NOMO-1 treated with dmso at 0.1 percent for 144 hours (cell line): Measurements from ENCODE around the gene CRB3.
"Not testable (repeated sequence)": the region's sequence is repeated elsewhere in the genome, so short reads cannot be mapped to it uniquely, and the experiment has no call there.

ENCODE experiments used
- DNase-seq: peaks from one replicate; lab custom pipeline; 2025; ENCODE audit not compliant: unreplicated experiment; lab: John Stamatoyannopoulos, UW

CRB3 gene, protein sequence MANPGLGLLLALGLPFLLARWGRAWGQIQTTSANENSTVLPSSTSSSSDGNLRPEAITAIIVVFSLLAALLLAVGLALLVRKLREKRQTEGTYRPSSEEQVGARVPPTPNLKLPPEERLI

DNA sequence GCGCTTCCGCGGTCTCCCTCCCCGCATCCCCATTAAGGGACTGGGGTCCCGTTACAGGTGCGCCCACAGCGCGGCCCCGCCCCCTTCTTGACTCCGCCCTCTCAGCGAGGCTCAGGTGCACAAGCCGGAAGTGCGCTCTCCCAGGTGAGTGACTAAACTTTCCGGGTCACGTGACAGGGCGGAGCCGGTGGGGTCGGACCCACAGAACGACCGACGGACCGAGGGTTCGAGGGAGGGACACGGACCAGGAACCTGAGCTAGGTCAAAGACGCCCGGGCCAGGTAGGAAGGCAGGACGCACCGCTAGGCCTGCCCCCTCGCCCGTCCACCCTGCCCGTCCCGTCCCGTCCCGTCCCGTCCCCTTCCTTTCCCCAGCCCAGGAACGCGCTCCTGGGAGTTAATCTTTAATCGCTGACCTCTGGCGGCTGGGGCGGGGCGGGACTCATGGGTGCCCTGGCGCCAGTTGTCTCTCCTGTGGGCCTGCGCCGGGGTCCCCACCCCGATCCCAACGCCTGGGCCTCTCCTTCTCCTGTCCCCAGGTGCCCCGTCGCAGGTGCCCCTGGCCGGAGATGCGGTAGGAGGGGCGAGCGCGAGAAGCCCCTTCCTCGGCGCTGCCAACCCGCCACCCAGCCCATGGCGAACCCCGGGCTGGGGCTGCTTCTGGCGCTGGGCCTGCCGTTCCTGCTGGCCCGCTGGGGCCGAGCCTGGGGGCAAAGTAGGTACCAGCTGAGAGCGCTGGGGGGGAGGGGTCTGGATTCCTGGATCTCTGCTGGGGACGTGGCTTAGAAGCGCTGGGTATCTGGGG is at the start of gene CRB3:
Gene CRB3, plus strand, starts transcription at position 202 of the 804 bp plus-strand sequence. Its CDS starts 431 bp downstream, at position 633.
- DNase-seq = no peak

- no peak for DNase-seq
Observed at GRCh38 chr19:6414793-6415590, 49.1 kb upstream of the CRB3 start.

DNA sequence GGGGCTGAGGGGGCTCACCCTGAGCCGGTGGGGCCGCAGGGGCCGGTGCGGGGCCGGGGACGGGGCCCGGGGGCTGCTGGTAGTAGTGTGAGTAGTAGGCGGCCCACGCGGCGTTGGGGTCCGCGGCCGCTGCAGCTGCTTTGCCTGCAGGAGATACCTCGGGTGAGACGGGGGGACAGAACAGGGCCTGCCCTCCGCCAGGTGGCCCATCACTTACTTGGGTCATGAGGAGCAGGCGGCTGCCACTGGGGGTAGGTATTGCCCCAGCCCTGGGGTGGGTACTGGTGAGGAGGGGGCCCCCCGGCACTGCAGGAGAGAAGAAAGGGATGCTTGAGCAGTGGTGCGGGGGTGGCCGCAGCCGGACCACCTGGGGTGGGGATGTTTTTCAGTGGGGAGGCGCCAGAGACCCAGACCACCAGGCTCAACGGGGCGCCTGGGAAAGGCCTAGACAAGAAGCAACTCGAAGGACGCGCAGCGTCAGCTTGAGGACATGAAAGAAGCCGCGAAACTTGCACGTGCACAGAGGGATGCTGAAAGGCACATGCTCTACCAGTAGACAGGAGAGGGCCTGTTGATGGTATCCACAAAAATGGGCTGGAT is 48.4 kb upstream of the CRB3 start:
- DNase-seq = no peak

DNA sequence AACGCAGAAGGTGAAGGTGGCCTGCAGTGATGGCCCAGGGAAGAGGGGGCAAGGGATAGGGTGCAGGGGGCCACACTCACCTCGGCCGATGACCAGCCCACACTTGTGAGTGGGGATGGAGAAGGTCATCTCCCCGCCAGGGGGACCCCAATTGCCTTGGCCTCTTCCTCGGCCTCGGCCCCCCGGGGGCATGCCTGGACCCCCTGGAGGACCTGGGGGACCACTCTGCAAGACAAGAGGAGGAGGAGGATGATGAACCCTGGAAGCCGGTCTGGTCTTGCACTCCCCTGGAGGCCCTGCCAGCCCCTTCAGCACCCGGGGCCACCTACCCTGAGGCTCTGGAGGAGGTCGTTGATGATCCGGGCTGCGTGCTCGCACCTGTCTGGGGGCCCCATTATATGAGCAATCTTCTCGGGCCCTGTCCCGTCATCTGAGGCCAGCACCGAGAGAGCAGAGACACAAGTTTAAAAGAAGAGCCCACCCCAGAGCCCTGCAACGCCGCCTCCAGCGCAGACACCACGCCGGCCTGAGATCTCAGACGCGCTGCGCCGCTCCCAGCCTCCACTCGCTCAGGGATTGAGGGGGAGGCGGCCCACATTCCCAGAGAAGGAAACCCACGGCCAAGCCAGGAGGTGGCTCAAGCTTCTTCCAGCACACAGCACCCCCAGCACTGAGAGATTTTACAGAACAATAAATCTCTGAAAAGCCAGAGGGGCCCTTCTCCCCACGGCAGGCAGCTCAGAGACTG is 47.2 kb upstream of the CRB3 start:
- no peak for DNase-seq

- no peak for DNase-seq
Observed at GRCh38 chr19:6417713-6418561, 46.1 kb upstream of the CRB3 start.

DNA sequence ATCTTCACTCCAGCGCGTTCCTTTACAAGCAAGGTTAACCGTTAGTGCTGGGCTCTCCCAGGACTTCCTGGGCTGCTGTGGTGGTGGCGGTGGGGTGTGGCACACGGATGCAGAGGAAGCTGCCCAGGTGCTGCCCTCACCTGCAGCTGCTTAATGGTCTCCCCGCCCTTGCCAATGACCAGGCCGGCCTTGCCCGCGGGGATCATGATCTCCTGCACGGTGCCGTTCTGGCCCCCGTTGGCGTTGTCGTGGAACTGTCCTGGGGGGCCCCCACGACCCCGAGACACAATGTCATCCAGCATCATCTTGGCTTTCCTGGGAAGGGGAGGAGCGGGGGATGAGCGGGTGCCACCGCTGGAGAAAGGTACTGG is 45.5 kb upstream of the CRB3 start:
- no peak for DNase-seq

- no peak for DNase-seq
Observed at GRCh38 chr19:6421075-6422014, 42.7 kb upstream of the CRB3 start.

- DNase-seq = no peak
Observed at GRCh38 chr19:6423499-6424194, 40.4 kb upstream of the CRB3 start.

- no peak for DNase-seq
Observed at GRCh38 chr19:6424195-6424938, 39.7 kb upstream of the CRB3 start, which contains the start of gene KHSRP. TSS of gene KHSRP (minus strand) at chr19:6424811. CDS start at chr19:6424701, 110 bp downstream.

DNA sequence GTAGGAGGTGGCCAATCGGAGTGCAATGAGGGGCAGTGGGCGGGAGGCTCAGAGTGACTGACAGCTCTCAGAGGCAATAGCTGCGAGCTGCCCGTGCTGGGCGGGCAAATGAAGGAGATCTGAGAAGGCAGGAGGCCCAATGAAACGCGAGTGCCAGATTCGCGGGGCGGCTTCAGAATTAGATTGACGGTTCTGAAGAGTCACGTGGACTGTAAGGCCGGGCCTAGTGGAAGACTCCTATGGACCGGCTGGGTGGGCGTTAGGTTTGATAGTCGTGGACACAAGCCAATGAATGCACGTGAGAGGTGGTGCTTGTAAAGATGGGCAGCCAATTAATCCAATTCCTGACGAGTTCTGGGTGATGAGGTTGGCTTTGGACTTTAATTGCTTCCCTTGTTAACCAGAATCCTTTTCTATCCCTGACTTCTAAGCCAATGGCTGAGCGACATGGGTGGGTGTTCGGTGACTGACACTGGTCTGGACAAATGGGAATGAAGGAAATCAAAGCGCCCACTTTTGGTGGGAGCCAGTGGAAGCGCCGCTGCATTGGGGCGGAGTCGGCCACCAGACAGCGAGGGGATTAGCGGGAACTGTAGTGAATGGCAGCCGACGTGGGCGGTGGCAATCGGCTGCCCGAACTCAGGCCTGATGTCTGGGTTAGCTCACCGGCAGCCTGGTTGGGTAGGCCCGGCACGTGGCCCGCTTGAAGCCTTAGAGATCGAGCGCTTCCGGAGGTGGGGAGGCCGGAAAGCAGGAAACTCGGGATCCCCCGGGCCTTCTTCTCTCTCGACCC is 38.9 kb upstream of the CRB3 start:
- DNase-seq = peak; percentile 100

- no peak for DNase-seq
Observed at GRCh38 chr19:6425732-6426620, 38.1 kb upstream of the CRB3 start.

DNA sequence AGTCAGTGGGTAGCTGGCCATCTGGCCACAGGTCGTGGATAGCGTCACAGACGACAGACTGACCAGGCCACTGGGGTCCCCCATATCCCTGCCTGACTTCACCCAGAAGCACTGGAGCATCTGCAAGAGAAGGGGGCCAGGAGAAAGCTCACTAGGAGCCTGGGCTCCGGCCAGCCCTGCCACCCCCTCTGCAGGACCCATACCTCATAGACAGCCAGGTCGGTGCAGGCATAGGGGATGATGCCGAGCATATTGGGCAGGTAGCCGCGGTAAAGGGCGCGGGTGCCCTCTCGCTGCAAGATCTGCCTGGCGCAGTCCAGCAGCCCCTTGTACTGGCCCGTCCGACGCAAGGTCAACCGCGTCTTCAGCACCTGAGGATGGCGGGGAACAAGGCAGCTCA is 36.9 kb upstream of the CRB3 start:
- no peak for DNase-seq

GRCh38 chr19:6428692-6429418 is 35.2 kb upstream of the CRB3 start:
- not testable (repeated sequence) for DNase-seq

DNA sequence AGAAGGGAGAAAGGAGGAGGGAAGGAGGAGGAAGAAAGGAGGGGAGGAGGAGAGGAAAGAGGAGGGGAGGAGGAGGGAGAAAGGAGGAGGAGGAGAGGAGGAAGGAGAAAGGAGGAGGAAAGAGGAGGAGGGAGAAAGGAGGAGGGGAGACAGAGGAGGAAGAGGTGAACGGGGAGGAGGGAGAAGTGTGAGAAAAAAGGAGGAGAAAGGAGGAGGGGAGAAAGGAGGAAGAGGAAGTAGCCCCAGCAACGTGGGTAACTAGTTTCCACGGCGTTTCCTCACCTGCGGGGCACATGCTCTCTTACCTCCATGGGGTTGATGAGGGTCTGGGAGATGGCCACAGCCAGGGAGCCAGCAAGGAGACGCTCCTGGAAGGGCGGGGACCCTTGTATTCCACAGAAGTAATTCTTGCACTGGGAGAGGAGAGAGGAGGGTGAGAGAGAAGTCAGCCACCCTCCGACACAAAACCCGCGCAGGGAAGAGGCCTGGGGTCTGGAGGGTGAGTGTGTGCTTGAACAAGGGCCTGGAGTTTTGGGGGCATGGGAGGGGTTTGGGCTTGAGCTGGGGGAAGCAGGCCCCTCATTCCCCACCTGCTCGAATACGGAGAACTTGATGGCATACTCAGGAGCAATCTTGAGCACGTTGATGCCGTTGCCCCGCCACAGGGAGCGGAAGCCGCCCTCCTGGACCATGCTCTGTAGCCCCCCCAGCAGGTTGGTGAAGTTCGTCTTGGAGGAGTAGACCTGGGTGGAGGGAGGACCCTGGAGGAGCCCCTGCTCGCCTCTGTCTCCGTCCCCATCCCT is 34.5 kb upstream of the CRB3 start:
- DNase-seq = peak; percentile 76
